ENCODE data around the gene PTPRN2. TPM values are rescaled to one million over a fixed set of nuclear protein-coding genes. Genes with fewer than 3 reads are reported as not detected.
"Not testable (repeated sequence)": the region's sequence is repeated elsewhere in the genome, so short reads cannot be mapped to it uniquely, and the experiment has no call there.

PTPRN2 gene
- total and polyA plus RNA-seq, 8 donors: 12.2 to 49.2 (median 31.8) TPM

- no peak for FAIRE-seq
- Histone ChIP-seq H3K9me3 (no peaks in the 10 kb centered on the region), H3K27me3 (no peaks in the 10 kb centered on the region), H3K36me3 (no peaks in the 10 kb centered on the region), H3K27ac (no peak overlapping the region), H3K4me1 (no peaks in the 10 kb centered on the region), H3K4me3 (no peak overlapping the region)
- ATAC-seq: no peak
- DNase-seq: peak in 1 of 6 donors; percentile 36
- intact Hi-C loops (cut with DNase I): no loop called here
- WGBS, 2 donors: 78 to 83% methylated on average over 20 of the region's 20 CpGs
- TF ChIP-seq CTCF (IDR thresholded peaks at IDR 0.05): no peak
Observed at GRCh38 chr7:158386866-158387545, 200.6 kb downstream of the PTPRN2 start.

GRCh38 chr7:158386355-158386618, 201.3 kb downstream of the PTPRN2 start:
- no peaks in the 10 kb centered on the region for H3K27me3 ChIP-seq
- no peaks in the 10 kb centered on the region for H3K36me3 ChIP-seq
- no peak overlapping the region for H3K27ac ChIP-seq
- no peaks in the 10 kb centered on the region for H3K9me3 ChIP-seq
- no peak for ATAC-seq
- TF ChIP-seq CTCF (IDR thresholded peaks at IDR 0.05): no peak
- H3K4me1 ChIP-seq: no peaks in the 10 kb centered on the region
- intact Hi-C loops (cut with DNase I): no loop called here
- FAIRE-seq: no peak
- WGBS, 2 donors: 87% methylated on average over 5 of the region's 5 CpGs
- no peak overlapping the region for H3K4me3 ChIP-seq
- DNase-seq: no peak

GRCh38 chr7:158385496-158386354, 201.9 kb downstream of the PTPRN2 start:
- DNase-seq: peak in 1 of 6 donors; percentile 41
- 85 to 92% methylated on average over 15 to 16 of the region's 20 CpGs for WGBS, 2 donors
- H3K9me3 ChIP-seq; H3K27ac ChIP-seq; H3K4me3 ChIP-seq; ATAC-seq; H3K27me3 ChIP-seq; FAIRE-seq; intact Hi-C loops (cut with DNase I); H3K36me3 ChIP-seq; H3K4me1 ChIP-seq: not testable (repeated sequence)

DNA sequence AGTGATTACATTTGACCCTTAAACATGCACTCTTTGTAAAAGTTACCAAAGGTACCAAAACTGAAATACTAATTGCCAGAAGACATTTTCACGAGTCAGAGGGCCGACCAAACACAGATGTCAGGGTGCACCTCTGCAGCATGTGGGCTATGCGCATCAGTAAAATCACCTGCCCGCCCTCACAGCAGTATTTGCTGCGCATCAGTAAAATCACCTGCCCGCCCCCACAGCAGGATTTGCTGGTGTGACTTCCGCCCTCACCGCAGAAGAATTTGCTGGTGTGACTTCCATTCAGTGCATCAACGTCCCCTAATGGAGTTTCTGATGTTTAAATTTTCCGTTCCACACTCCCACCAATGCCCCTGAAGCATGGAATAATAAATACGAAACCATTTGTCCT, 202.9 kb downstream of the PTPRN2 start:
- Histone ChIP-seq H3K27me3 (no peaks in the 10 kb centered on the region), H3K36me3 (no peaks in the 10 kb centered on the region), H3K9me3 (no peaks in the 10 kb centered on the region), H3K27ac (no peak overlapping the region), H3K4me1 (no peaks in the 10 kb centered on the region), H3K4me3 (no peak overlapping the region)
- WGBS, 2 donors: 73 to 75% methylated on average over 11 of the region's 11 CpGs
- intact Hi-C loops (cut with DNase I): no loop called here
- TF ChIP-seq CTCF (IDR thresholded peaks at IDR 0.05): no peak
- DNase-seq (no peak), FAIRE-seq (no peak), ATAC-seq (no peak)

GRCh38 chr7:158383665-158384064, 204.0 kb downstream of the PTPRN2 start:
- no peak for FAIRE-seq
- WGBS, 2 donors: 79 to 85% methylated on average over 8 of the region's 8 CpGs
- TF ChIP-seq CTCF (IDR thresholded peaks at IDR 0.05): no peak

More at GRCh38 chr7:158383665-158384064, 204.0 kb downstream of the PTPRN2 start:
- H3K36me3 ChIP-seq: no peaks in the 10 kb centered on the region
- intact Hi-C loops (cut with DNase I): no loop called here
- H3K27ac ChIP-seq: no peak overlapping the region
- H3K9me3 ChIP-seq: no peaks in the 10 kb centered on the region
- no peak overlapping the region for H3K4me3 ChIP-seq
- DNase-seq: no peak
- ATAC-seq: no peak
- H3K4me1 ChIP-seq: no peaks in the 10 kb centered on the region
- H3K27me3 ChIP-seq: no peaks in the 10 kb centered on the region
